Measurements from ENCODE around the gene ATP8B2. TPM values are rescaled to one million over a fixed set of nuclear protein-coding genes. Genes with fewer than 3 reads are reported as not detected.

The ATP8B2 gene
- total RNA-seq, 1 donor = 59.8 TPM

GRCh38 chr1:154386643-154387352 is 61.5 kb downstream of the ATP8B2 start:
- Histone ChIP-seq H3K27me3 (ENCODE audit: insufficient read depth, low read length) (no peaks in the 10 kb centered on the region), H3K4me3 (ENCODE audit: low read length) (no peak overlapping the region), H3K9me3 (ENCODE audit: low read depth, low read length) (no peaks in the 10 kb centered on the region), H3K4me1 (ENCODE audit: insufficient read depth, low read length) (peaks cover 41% of the 10 kb centered on the region)

DNA sequence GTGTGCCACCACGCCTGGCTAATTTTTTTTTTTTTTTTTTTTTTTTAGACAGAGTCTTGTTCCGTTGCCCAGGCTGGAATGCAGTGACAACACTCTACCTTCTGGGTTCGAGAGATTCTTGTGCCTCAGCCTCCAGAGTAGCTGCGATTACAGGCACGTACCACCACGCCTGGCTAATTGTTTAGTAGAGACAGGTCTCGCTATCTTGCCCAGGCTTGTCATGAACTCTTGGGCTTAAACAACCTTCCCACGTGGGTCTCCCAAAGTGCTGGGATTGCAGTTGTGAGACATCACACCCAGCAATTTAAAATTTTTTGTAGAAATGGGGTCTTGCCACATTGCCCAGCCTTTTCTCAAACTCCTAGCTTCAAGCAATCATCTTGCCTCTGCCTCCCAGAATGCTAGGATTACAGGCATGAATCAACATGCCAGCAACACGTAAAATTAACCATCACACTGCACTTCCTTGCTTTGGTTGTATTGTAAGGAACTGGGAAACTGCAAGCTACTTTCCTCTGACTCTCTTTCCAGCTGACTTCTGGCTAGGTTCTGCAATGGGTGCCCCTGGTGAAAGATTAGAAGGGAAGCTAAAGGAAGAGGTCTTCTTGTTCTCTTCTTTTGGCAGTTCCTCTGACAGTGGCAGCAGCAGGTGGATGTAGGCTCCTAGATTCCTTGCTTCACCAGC is 65.9 kb downstream of the ATP8B2 start:
- Histone ChIP-seq H3K4me3 (ENCODE audit: low read length) (no peak overlapping the region), H3K27me3 (ENCODE audit: insufficient read depth, low read length) (no peaks in the 10 kb centered on the region), H3K4me1 (ENCODE audit: insufficient read depth, low read length) (peaks cover 24% of the 10 kb centered on the region), H3K9me3 (ENCODE audit: low read depth, low read length) (no peaks in the 10 kb centered on the region)

GRCh38 chr1:154398141-154398540 is 72.8 kb downstream of the ATP8B2 start:
- Histone ChIP-seq H3K4me1 (ENCODE audit: insufficient read depth, low read length) (peaks cover 40% of the 10 kb centered on the region), H3K9me3 (ENCODE audit: low read depth, low read length) (no peaks in the 10 kb centered on the region), H3K4me3 (ENCODE audit: low read length) (no peak overlapping the region), H3K27me3 (ENCODE audit: insufficient read depth, low read length) (no peaks in the 10 kb centered on the region)

- peaks cover 45% of the 10 kb centered on the region for H3K4me1 ChIP-seq (ENCODE audit: insufficient read depth, low read length)
Observed at GRCh38 chr1:154398678-154399077, 73.4 kb downstream of the ATP8B2 start.

DNA sequence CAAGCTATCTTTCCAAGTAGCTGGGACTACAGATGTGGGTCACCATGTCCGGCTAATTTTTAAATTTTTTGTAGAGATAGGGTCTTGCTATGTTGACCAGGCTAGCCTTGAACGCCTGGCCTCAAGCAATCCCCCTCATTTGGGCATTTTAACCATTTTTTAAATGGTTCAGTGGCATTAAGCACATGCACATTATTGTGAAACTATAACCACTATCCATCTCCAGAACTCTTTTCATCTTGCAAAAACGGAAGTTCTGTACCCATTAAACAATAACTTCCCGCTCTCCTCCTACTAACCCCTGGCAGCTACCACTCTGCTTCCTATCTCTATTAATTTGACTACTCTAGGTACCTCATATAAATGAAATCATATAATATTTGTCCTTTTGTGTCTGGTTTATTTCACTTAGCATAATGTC is 75.1 kb downstream of the ATP8B2 start:
- no peaks in the 10 kb centered on the region for H3K9me3 ChIP-seq (ENCODE audit: low read depth, low read length)
- H3K4me1 ChIP-seq (ENCODE audit: insufficient read depth, low read length) = peaks cover 60% of the 10 kb centered on the region

More at GRCh38 chr1:154398678-154399077, 73.4 kb downstream of the ATP8B2 start:
- H3K4me3 ChIP-seq (ENCODE audit: low read length) = no peak overlapping the region
- no peaks in the 10 kb centered on the region for H3K27me3 ChIP-seq (ENCODE audit: insufficient read depth, low read length)
- H3K9me3 ChIP-seq (ENCODE audit: low read depth, low read length) = no peaks in the 10 kb centered on the region

More for the DNA sequence above, 75.1 kb downstream of the ATP8B2 start:
- H3K4me3 ChIP-seq (ENCODE audit: low read length) = no peak overlapping the region
- H3K27me3 ChIP-seq (ENCODE audit: insufficient read depth, low read length) = no peaks in the 10 kb centered on the region

Other genes starting within 250 kb of the ATP8B2 start
- gene NUP210L, start 170.5 kb upstream of the ATP8B2 start, total RNA-seq = under 0.01 TPM
- 973 TPM for gene TPM3, start 133.4 kb upstream of the ATP8B2 start, total RNA-seq
- not detected for gene CFAP141, start 119.2 kb upstream of the ATP8B2 start, total RNA-seq
- 109 TPM for gene UBAP2L, start 104.6 kb upstream of the ATP8B2 start, total RNA-seq
- gene HAX1, start 52.9 kb upstream of the ATP8B2 start, total RNA-seq = 36.5 TPM
- 4.1 TPM for gene AQP10, start 4.4 kb upstream of the ATP8B2 start, total RNA-seq
- 29.2 TPM for gene IL6R, start 79.8 kb downstream of the ATP8B2 start, total RNA-seq
- not detected for gene TDRD10, start 176.7 kb downstream of the ATP8B2 start, total RNA-seq
- 0.10 TPM for gene SHE, start 176.9 kb downstream of the ATP8B2 start, total RNA-seq
- gene UBE2Q1, start 233.1 kb downstream of the ATP8B2 start, total RNA-seq = 30.7 TPM
- not detected for gene CHRNB2, start 242.3 kb downstream of the ATP8B2 start, total RNA-seq